Fibroblast of skin of right biceps (primary cell): Measurements from ENCODE around the gene TMEM80.
"Not testable (repeated sequence)": the region's sequence is repeated elsewhere in the genome, so short reads cannot be mapped to it uniquely, and the experiment has no call there.

ENCODE experiments used
- DNase-seq: peaks from one replicate; pipeline ENCODE4 v3.0.0-alpha.2; 2013

The TMEM80 gene

DNA sequence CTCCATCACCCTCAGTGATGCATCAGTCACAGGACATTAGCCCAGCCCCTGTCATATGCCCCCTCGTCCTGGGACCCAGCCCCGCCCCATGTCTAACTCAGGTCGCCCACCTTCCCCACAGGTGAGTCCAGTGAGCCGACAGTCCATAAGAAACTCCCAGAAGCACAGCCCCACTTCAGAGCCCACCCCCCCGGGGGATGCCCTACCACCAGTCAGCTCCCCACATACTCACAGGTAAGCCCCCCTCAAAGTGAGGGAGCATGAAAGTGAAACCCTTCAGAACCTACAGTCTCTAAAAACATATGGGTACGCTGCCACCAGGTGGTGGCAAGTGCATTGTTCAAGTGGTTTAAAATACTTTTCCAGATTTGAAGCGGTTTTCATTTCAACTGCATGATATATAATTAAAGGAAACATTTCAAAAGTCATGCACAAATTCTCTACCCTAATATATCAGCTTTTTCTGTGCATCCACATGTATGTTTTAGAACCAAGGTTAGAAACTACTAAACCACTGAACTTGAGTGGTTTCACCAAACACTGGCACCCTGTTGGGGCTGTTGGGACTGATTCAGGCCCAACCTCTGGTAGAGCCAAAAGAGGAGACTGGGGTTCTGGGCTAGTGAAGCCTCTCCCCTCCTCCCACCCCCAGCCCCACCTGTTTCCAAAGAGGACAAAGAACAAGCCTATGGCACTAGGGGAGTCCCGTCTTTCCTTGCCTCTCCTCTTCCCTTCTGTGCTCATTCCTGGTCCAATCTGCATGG, 27.7 kb downstream of the TMEM80 start:
- peak; percentile 55 for DNase-seq

DNA sequence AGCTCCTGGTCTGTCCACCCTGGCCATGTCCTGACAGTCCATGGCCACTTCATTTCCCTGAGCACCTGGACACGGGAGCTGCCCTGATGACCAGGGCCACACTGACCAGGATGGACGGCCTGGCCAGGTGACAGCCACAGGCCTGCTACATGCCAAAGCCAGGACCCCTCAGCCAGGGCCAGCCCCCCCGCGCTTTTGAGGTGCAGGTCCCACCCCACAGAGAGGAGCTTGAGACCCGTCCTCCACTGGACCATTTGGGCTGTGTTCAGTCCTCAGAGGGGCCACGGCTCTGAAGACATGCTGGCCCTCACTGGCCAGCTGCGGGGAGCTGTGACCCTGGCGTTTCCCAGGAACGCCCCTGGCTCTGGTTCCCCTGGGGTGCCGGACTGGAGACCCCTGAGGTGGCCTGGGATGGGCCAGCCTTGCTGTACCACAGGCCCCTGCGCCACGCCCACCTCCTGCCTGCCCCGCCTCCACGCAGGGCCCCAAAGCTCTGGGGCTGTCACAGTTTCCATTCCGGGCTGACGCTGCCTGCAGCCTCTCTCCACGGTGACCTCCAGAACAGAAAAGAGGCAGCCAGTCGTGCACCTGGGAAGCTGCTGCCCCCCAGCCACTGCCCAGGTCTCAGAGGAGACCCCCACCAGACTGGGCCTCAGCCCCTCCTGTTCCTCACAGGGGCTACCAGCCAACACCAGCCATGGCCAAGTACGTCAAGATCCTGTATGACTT, 28.6 kb downstream of the TMEM80 start:
- no peak for DNase-seq

DNA sequence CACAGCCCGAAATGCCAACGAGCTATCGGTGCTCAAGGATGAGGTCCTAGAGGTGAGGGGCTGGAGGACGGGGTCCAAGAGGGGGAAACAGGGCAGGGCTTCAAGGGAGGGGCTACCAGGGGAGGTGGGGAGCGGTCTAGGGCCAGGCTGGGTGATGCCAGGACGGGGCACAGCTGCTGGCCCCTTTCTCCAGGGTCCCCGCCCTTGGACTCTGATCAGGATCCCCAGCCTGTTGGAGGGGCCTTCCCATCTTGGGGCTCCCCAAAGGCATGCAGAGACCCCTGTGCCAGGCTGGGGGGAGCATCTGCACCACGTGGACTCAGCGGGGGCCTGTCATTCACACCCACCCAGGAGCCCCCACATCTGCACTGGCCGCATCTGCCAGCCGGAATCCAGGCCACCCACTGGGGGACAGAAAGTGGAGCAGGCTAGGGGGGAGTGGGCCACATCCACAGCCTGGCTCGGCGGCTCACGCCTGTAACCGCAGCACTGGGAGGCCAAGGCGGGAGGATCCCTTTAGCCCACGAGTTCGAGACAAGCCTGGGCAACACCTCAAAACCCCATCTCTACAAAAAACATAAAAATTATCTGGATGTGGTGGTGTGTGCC, 29.3 kb downstream of the TMEM80 start:
- DNase-seq = no peak

DNA sequence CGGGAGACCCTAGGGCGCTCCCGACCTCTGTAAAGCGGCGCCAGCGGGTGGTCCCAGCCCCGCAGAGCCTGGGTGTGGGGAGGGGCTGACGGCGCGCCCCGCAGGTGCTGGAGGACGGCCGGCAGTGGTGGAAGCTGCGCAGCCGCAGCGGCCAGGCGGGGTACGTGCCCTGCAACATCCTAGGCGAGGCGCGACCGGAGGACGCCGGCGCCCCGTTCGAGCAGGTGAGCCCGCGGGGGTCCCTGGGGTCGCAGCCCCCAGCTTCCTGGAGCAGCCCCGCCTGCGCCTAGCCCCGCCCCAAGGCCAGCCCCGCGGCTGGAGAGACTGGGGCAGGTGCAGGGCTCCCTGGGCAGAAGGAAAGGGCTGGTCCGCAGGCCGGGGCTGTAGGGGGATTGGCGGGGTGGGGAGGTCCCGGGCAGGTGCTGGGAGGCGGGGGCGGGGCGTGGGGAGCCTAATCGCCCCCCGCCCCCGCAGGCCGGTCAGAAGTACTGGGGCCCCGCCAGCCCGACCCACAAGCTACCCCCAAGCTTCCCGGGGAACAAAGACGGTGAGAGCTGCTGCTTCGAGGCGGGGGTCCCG, 30.1 kb downstream of the TMEM80 start:
- DNase-seq = no peak

DNA sequence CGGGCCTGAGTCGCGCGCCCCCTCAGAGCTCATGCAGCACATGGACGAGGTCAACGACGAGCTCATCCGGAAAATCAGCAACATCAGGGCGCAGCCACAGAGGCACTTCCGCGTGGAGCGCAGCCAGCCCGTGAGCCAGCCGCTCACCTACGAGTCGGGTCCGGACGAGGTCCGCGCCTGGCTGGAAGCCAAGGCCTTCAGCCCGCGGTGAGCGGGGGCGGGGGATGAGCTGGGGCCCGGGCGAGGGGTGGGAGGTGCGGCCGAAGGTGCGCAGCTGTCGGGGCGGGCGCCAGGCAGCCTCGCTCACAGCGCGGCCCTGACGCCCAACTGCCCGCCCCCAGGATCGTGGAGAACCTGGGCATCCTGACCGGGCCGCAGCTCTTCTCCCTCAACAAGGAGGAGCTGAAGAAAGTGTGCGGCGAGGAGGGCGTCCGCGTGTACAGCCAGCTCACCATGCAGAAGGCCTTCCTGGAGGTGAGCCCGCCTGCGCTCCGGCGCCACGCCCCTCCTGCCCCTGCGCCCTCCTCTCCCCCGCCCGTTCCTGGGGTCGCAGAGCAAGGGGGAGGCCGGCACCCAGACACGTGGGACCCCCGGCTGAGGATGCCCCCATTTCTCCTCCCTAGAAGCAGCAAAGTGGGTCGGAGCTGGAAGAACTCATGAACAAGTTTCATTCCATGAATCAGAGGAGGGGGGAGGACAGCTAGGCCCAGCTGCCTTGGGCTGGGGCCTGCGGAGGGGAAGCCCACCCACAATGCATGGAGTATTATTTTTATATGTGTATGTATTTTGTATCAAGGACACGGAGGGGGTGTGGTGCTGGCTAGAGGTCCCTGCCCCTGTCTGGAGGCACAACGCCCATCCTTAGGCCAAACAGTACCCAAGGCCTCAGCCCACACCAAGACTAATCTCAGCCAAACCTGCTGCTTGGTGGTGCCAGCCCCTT, 30.9 kb downstream of the TMEM80 start:
- DNase-seq = no peak

DNA sequence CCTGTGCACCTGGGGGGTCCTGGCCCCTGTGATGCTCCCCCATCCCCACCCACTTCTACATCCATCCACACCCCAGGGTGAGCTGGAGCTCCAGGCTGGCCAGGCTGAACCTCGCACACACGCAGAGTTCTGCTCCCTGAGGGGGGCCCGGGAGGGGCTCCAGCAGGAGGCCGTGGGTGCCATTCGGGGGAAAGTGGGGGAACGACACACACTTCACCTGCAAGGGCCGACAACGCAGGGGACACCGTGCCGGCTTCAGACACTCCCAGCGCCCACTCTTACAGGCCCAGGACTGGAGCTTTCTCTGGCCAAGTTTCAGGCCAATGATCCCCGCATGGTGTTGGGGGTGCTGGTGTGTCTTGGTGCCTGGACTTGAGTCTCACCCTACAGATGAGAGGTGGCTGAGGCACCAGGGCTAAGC, 31.7 kb downstream of the TMEM80 start:
- DNase-seq = no peak

DNA sequence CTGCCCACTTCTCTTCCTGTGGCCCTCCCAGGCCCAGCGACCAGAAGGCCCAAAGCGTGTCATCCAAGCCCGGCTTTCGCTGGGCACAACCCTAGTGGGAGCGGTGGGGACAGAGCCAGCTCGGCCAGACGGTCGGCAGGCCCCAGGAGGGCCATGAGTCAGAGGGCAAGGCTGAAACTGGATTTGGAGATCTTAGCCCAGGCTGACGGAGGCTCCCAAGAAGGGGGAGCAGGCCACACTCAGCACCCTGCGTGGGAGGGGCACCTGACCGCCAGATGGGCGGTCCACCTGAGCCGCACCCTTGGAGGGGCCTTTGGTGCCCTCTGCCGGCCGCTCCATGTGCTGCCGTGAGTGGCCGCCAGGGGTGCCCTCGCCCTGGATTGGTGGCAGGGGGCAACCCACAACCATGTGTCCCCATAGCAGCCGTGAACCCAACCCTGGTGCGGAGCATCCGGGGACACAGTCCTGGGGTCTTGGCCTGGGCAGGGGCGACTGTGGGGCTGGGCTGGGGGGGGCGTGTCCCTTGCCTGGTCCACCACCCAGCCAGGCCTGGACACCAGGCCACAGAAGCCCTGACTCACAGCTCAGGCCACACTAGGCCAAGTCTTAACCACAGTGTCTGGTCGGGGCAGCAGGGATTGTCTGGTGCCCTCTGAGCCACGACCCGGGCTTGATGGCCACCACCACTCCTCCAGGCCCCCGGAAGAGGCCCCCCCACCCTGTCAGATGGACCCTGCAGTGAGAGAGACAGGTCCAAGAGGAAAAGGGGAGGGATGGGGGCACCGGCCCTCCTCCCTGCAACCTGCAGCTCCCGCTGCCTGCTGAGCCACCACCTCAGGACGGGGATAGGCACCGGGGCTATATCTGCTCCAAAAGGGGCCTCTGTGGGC, 32.5 kb downstream of the TMEM80 start:
- DNase-seq = peak; percentile 65

DNA sequence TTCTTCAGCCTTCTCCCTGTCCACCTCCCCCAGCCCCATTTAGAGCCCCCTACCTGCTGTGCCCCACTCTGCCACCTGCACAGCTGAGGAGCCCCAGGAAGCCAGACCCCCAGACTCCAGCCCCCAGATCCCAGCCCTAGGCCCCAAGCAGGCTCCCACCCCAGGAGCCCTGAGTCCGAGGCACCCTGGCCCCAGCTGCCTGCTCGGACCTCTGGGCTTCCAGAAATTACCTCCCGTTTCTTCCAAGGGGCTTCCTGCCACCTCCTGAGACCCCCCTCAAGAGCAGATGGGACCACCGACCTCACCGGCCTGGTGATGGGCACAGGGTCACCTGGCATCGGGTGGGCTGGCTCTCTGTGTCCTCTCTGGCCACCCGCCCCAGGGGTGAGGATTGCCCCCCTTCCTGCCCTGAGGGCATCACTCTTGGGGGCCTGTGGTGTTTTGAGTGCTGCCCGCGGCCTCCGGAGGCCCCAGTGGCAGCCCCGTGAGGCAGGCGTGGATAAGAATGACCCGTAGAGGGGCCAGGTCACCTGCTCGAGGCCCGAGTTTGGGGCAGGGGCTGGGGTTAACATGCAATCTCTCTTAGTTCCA, 33.4 kb downstream of the TMEM80 start:
- no peak for DNase-seq

DNA sequence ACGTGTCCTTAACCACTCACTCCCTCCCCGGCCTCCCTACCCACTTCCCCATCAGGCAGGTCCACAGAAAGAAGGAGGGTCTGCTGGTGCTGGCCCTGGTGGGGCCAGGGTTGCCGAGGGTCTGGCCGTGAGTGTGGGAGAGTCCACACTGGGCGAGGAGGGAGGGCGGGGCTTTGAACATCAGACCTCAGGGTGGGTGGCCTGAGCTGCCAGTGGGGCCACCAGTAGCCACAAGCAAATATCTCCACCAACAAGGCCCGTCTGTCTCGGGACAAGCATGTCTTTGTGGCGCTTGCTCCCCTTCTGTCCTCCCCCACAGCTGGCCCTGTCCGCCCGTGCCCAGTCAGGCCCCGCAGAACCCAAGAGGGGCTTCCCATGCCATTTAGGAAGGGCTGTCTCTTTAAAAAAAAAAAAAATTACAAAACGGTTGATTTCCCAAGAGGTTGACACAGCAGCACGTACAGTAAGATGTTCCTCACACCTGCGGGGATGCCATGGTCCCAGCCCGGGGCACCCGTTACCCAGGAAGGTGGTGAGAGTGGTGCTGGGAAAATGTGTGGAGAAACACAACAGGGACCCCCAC, 34.0 kb downstream of the TMEM80 start:
- no peak for DNase-seq

DNA sequence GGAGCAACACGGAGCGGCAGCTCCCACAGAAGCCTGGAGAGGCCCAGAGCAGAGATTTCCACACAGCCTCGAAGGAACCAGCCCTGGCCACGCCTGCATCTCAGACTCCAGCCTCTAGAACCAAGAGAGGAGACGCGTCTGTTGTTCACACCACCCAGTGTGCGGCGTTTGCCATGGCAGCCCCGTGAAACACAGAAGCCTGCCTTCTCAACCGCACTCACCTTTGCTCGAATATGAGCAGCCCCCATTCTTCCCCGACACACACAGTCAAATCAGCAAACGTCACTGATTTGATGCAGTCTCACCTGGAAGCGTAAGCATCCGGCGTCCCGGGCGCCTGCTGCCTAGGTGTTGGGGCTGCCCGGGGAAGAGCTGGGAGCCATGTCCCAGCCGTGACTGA, 37.5 kb downstream of the TMEM80 start:
- DNase-seq = no peak

DNA sequence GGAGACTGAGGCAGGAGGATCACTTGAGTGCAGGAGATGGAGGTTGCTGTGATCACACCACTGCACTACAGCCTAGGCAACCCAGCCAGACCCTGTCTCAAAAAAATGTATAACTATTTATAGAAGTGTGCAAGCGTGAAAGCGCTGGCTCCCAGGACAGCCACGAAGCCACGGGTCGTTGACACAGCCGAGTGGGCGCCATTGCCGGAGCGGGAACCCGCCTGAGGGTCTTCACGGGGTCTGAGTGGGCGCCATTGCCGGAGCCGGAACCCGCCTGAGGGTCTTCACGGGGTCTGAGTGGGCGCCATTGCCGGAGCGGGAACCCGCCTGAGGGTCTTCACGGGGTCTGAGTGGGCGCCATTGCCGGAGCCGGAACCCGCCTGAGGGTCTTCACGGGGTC, 38.9 kb downstream of the TMEM80 start:
- not testable (repeated sequence) for DNase-seq

DNA sequence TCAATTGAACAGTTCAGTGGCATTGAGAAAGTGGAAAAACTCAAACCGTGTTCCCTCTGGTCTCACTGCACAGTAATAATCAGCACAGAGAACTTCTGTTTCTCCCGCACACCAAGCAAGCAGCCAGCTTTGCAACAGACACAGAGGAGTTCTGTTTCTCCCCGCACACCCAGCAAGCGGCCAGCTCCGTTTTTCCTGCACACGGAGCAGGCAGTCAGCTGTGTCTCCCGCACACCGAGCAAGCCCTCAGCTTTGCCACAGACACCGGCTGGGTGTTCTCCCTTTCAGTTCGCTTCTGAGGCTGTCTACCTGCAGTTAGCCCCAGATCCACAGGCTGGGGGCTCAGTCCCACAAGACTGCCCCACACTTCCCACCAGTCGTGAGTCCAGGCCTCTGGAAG, 41.8 kb downstream of the TMEM80 start:
- DNase-seq = no peak

DNA sequence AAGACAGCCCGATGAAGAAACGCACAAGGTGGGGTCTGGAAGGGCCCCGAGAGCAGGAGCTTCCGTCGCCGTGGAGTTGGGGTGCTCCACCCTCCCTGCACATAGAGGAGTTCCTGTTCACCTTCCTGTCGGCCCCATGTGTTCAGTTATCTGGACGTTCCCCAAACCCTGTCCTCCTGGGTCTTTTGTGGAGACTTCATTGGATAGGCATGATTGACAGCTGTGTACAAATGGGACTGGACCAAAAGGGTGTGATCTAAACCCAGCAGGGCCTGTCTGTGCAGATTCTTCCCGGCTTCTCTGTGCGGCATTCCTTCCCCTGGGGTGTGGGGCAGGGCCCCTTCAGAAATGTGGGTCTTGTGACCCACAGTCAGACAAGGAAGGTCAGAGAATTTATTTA, 42.3 kb downstream of the TMEM80 start:
- not testable (repeated sequence) for DNase-seq

DNA sequence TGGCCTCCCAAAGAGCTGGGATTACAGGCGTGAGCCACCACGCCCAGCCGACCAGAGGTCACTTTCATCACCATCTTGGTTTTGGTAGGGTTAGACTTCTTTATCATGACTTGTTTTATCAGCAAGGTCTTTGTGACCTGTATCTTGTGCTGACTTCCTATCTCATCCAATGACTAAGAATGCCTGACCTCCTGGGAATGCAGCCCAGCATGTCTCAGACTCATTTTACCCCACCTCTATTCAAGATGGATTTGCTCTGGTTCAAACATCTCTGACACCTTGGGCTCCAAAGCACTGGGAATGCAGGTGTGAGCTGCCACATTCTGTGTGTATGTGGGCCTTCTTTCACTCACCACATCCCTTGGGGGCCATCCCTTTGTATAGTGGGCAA, 46.5 kb downstream of the TMEM80 start:
- DNase-seq = no peak

DNA sequence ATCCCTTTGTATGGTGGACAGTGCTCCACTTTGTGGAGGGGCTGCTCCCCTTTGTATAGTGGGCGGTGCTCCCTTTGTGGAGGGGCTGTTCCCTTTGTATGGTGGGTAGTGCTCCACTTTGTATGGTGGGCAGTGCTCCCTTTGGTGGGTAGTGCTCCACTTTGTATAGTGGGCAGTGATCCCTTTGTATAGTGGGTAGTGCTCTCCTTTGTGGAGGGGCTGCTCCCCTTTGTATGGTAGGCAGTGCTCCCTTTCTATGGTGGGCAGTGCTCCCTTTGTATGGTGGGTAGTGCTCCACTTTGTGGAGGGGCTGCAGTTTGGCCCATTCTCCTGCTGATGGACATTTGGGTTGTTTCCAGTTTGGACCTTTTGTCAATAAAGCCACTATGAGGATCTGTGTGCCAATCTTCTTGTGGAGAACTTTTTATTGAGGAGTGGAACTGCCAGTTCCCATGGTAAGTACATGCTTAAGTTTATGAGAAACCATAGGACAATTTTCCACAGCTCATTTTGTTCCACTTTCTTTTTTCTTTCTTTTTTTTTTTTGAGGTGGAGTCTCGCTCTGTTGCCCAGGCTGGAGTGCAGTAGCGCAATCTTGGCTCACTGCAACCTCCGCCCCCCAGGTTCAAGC, 47.1 kb downstream of the TMEM80 start:
- no peak for DNase-seq

DNA sequence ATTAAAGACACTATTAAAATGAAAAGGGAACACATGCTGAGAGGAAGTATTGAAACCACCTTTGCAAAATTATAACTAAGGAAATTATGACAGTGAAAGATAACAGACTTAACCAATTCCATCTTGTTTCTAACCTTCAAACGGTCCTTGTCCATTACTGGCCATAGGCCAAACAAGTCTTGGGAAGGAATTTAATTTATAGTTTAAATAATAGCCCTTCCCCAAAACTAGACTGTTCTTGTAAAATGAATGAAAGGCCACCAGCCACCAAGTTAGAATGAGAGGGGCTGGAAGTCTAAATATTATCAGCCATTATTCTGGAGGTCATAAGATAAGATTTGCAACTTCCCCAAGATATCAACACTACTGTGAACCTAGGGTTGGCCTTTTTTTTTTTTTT, 49.8 kb downstream of the TMEM80 start:
- DNase-seq = no peak

DNA sequence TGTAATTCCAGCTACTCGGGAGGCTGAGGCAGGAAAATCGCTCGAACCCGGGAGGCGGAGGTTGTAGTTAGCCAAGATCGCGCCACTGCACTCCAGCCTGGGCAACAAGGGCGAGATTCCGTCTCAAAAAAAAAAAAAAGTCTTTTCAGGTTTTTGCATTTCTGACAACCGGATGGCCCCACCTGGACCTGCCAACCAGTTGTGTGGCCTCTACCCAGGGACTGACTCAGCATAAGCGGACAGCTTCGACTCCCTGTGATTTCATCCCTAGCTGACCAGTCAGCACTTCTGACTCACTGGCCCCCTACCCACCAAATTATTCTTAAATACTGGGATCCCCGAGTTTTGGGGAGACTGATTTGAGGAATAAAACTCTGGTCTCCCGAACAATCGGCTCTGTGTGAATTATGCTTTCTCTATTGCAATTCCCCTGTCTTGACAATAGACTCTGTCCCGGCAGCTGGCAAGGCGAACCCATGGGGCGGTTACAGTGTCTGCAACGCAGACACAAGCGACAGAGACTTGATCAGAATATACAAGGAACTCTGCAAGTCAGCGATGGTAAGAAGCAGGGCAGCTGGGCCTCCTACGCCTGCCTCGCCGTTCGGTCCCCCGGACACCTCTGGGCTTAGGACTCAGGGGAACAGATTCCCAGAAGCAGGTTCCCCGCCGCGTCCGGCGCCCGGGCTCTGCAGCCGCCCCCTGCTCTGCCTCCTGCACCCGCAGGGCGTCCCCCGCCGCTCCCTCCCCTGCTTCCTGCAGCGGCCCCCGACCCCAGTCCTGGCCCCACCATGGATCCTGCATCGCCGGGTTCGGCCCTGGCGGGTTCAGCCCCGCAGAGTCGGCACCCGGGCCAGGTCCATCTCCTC, 50.9 kb downstream of the TMEM80 start:
- no peak for DNase-seq

DNA sequence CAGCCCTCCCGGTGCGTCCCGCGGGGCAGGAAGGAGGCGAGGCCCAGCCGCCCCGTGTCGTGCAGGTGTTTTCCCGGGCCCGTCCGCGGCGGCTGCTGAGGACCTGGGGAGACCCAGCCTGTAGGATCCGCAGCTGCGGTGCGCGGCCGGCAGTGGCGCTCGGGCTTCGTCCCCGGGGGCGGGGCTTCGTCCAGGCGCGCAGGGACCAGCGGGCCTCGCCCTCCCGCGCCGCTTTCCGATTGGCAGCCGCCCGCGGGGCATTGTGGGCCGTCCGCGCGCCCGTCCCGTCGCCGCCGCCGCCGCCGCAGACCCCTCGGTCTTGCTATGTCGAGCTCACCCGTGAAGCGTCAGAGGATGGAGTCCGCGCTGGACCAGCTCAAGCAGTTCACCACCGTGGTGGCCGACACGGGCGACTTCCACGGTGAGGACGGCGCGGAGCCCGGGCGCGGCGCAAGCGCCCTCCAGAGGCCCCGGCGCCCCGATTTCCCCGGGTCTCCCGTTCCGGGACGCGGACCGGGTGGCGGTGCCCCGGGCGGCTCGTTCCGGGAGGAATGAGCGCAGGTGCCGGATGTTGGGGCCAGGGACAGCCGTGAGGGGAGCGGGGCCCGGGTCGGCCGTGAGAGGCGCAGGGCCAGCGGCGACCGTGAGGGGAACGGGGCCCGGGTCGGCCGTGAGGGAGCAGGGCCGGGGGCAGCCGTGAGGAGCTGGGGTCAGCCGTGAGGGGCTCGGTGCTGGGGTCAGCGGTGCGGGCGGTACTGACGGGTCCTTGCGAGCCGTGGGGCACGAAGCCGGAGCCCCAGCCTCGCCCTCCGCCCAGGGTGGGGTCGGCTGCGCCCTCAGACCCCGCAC, 51.8 kb downstream of the TMEM80 start, which contains the start of gene TALDO1:
Gene TALDO1 (plus strand): TSS at position 307 of the 849 bp plus-strand sequence. CDS start 18 bp downstream, at position 325.
- DNase-seq = peak; percentile 85
